Progenitor cell of endocrine pancreas (in vitro differentiated cells): Measurements from ENCODE around the gene TMEM101. TPM values are rescaled to one million over a fixed set of nuclear protein-coding genes. Genes with fewer than 3 reads are reported as not detected.
A peak's percentile ranks its signal among the peaks of the same experiment; 100 is the strongest.

Experiments used
- DNase-seq: peaks from one replicate; pipeline ENCODE4 v3.0.0; 2021; ENCODE audit warnings: low spot score; ENCODE audit not compliant: unreplicated experiment
- H3K27ac Mint-ChIP-seq: 2 replicates; pipeline ENCODE4 v1.8.0; 2021; ENCODE audit warnings: mild to moderate bottlenecking, moderate library complexity, mixed read lengths
- H3K27me3 Mint-ChIP-seq: 2 replicates; pipeline ENCODE4 v1.8.0; 2021; ENCODE audit warnings: mixed read lengths
- H3K36me3 Mint-ChIP-seq: 2 replicates; pipeline ENCODE4 v1.8.0; 2022; ENCODE audit warnings: mixed read lengths; ENCODE audit not compliant: insufficient read depth
- H3K4me1 Mint-ChIP-seq: 2 replicates; pipeline ENCODE4 v1.8.0; 2021; ENCODE audit warnings: low read depth, mixed read lengths
- H3K4me3 Mint-ChIP-seq: 2 replicates; pipeline ENCODE4 v1.8.0; 2021; ENCODE audit warnings: low read depth, mild to moderate bottlenecking, moderate library complexity, mixed read lengths
- H3K9me3 Mint-ChIP-seq: 2 replicates; pipeline ENCODE4 v1.8.0; 2021; ENCODE audit warnings: low read depth, mixed read lengths
- CTCF ChIP-seq: fragments of 200-600 bp; sonication (generic); IDR thresholded peaks from one replicate; pipeline ENCODE4 v1.5.0; 2021; ENCODE audit warnings: antibody characterized with exemption, mild to moderate bottlenecking; ENCODE audit not compliant: unreplicated experiment
- total RNA-seq: library from RNA; stranded (reverse); gene quantifications from 2 replicates; pipeline ENCODE4 v1.2.1, GENCODE V29; 2021

The TMEM101 gene
- total RNA-seq, 1 donor from 2014 or later, result 27.5 TPM

- DNase-seq, result no peak
- H3K27ac Mint-ChIP-seq, result no peak overlapping the region
- no peak for TF ChIP-seq CTCF
- H3K4me3 Mint-ChIP-seq, result no peak overlapping the region
- peaks cover 24% of the 10 kb centered on the region for H3K36me3 Mint-ChIP-seq
- H3K9me3 Mint-ChIP-seq, result no peaks in the 10 kb centered on the region
- H3K4me1 Mint-ChIP-seq, result no peaks in the 10 kb centered on the region
- H3K27me3 Mint-ChIP-seq, result no peaks in the 10 kb centered on the region
These were observed 19.2 kb upstream of the TMEM101 start for GRCh38 chr17:44033861-44034408.

GRCh38 chr17:44030482-44030881, 15.7 kb upstream of the TMEM101 start:
- no peak overlapping the region for H3K27ac Mint-ChIP-seq
- H3K9me3 Mint-ChIP-seq, result no peaks in the 10 kb centered on the region
- no peak for DNase-seq
- H3K36me3 Mint-ChIP-seq, result peaks cover 17% of the 10 kb centered on the region
- H3K4me3 Mint-ChIP-seq, result no peak overlapping the region
- no peaks in the 10 kb centered on the region for H3K4me1 Mint-ChIP-seq
- no peak for TF ChIP-seq CTCF
- H3K27me3 Mint-ChIP-seq, result no peaks in the 10 kb centered on the region

GRCh38 chr17:44029736-44030135, 15.0 kb upstream of the TMEM101 start:
- DNase-seq, result no peak
- Mint-ChIP-seq H3K9me3 (no peaks in the 10 kb centered on the region), H3K27me3 (no peaks in the 10 kb centered on the region), H3K4me1 (no peaks in the 10 kb centered on the region), H3K4me3 (no peak overlapping the region), H3K36me3 (peaks cover 17% of the 10 kb centered on the region), H3K27ac (peak overlapping the region; percentile 1)
- TF ChIP-seq CTCF, result no peak

GRCh38 chr17:44024853-44025252, 10.1 kb upstream of the TMEM101 start:
- no peak overlapping the region for H3K4me3 Mint-ChIP-seq
- no peaks in the 10 kb centered on the region for H3K9me3 Mint-ChIP-seq
- no peak for TF ChIP-seq CTCF
- H3K27ac Mint-ChIP-seq, result peak overlapping the region; percentile 13
- H3K36me3 Mint-ChIP-seq, result peaks cover 7% of the 10 kb centered on the region
- no peaks in the 10 kb centered on the region for H3K27me3 Mint-ChIP-seq
- DNase-seq, result no peak
- H3K4me1 Mint-ChIP-seq, result no peaks in the 10 kb centered on the region

- Mint-ChIP-seq H3K4me3 (no peak overlapping the region), H3K27me3 (no peaks in the 10 kb centered on the region), H3K4me1 (peaks cover 3% of the 10 kb centered on the region), H3K27ac (no peak overlapping the region), H3K9me3 (no peaks in the 10 kb centered on the region), H3K36me3 (peaks cover 5% of the 10 kb centered on the region)
- no peak for DNase-seq
- no peak for TF ChIP-seq CTCF
These were observed 9.5 kb upstream of the TMEM101 start for GRCh38 chr17:44024271-44024663.
